Large intestine (tissue), 3 donors: Measurements from ENCODE around the gene IHH. TPM values are rescaled to one million over a fixed set of nuclear protein-coding genes. Genes with fewer than 3 reads are reported as not detected.

Experiments used
- DNase-seq, 2 donors: peaks; one replicate each; pipeline versions ENCODE4 v3.0.0 to v3.0.0-alpha.2; 2013
- H3K27ac ChIP-seq: one replicate; pipeline ENCODE4 v1.5.1; 2013; ENCODE audit warnings: low read length
- H3K27me3 ChIP-seq: 2 replicates; pipeline ENCODE4 v1.6.1; 2013; ENCODE audit warnings: low read length; ENCODE audit not compliant: control insufficient read depth, insufficient read depth
- H3K36me3 ChIP-seq: 2 replicates; pipeline ENCODE4 v1.6.1; 2013; ENCODE audit warnings: low read length; ENCODE audit not compliant: control insufficient read depth, insufficient read depth
- H3K4me1 ChIP-seq: one replicate; pipeline ENCODE4 v1.6.1; 2013; ENCODE audit warnings: low read length; ENCODE audit not compliant: control insufficient read depth, insufficient read depth
- H3K4me3 ChIP-seq: one replicate; pipeline ENCODE4 v1.5.1; 2013; ENCODE audit warnings: low read length
- H3K9me3 ChIP-seq: one replicate; pipeline ENCODE4 v1.6.1; 2013; ENCODE audit warnings: mild to moderate bottlenecking, low read depth, low read length, moderate library complexity; ENCODE audit not compliant: control insufficient read depth
- WGBS: methylation state at CpG from one replicate; pipeline ENCODE4 v1.1.5; 2013; ENCODE audit warnings: low lambda C conversion rate; ENCODE audit not compliant: insufficient coverage; 5-methylcytosine and 5-hydroxymethylcytosine counted together
- polyA plus RNA-seq: library from polyadenylated mRNA; unstranded; fragments of 120-200 nt; gene quantifications from one replicate; pipeline ENCODE4 v1.2.1, GENCODE V29; 2013

The IHH gene
- polyA plus RNA-seq, 1 donor = 68.4 TPM

GRCh38 chr2:219028996-219029828, 31.5 kb downstream of the IHH start:
- no peak for DNase-seq
- peaks cover 6% of the 10 kb centered on the region for H3K27me3 ChIP-seq
- no CpG with 5 or more reads among the region's 13 CpGs for WGBS

GRCh38 chr2:219028141-219028540, 32.6 kb downstream of the IHH start:
- peaks cover 6% of the 10 kb centered on the region for H3K27me3 ChIP-seq
- no peak overlapping the region for H3K4me3 ChIP-seq
- no CpG with 5 or more reads among the region's 5 CpGs for WGBS
- H3K9me3 ChIP-seq = no peaks in the 10 kb centered on the region
- no peak for DNase-seq
- no peaks in the 10 kb centered on the region for H3K4me1 ChIP-seq
- H3K27ac ChIP-seq = no peak overlapping the region
- H3K36me3 ChIP-seq = no peaks in the 10 kb centered on the region

More at GRCh38 chr2:219028996-219029828, 31.5 kb downstream of the IHH start:
- Histone ChIP-seq H3K27ac (no peak overlapping the region), H3K4me1 (no peaks in the 10 kb centered on the region), H3K36me3 (no peaks in the 10 kb centered on the region), H3K9me3 (no peaks in the 10 kb centered on the region), H3K4me3 (no peak overlapping the region)

DNA sequence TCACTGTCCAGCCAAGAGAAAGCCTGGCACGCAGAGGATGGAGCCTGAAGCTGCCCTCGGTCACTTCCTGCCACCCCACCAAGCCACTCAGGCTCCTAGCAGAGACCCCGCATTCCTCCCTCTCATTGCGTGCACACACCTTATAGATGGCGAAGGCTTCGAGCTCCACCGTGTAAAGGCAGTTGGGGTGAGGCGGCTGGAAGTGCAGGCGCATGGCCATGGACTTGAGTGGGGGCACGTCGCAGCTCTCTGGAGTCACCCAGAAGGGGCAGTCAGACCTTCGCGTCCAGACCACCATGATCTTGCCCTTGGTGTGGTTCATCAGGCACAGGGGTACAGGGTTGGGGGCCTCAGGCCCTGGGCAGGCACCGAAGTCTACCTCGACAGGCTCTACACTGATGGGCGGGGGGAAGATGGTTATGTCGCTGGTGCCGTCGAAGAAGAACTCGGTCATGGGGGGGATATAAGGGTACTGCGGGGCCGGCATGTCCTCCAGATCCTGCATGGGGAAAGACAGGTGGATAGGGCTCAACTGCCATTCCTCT, 33.1 kb downstream of the IHH start:
- Histone ChIP-seq H3K36me3 (no peaks in the 10 kb centered on the region), H3K9me3 (no peaks in the 10 kb centered on the region), H3K4me3 (no peak overlapping the region), H3K4me1 (no peaks in the 10 kb centered on the region), H3K27me3 (peaks cover 6% of the 10 kb centered on the region), H3K27ac (no peak overlapping the region)
- DNase-seq = no peak
- no CpG with 5 or more reads among the region's 22 CpGs for WGBS

- DNase-seq = no peak
- Histone ChIP-seq H3K27me3 (no peaks in the 10 kb centered on the region), H3K9me3 (no peaks in the 10 kb centered on the region), H3K36me3 (no peaks in the 10 kb centered on the region), H3K27ac (no peak overlapping the region), H3K4me1 (no peaks in the 10 kb centered on the region), H3K4me3 (no peak overlapping the region)
- no CpG with 5 or more reads among the region's 7 CpGs for WGBS
Observed at GRCh38 chr2:219026946-219027345, 33.8 kb downstream of the IHH start.

DNA sequence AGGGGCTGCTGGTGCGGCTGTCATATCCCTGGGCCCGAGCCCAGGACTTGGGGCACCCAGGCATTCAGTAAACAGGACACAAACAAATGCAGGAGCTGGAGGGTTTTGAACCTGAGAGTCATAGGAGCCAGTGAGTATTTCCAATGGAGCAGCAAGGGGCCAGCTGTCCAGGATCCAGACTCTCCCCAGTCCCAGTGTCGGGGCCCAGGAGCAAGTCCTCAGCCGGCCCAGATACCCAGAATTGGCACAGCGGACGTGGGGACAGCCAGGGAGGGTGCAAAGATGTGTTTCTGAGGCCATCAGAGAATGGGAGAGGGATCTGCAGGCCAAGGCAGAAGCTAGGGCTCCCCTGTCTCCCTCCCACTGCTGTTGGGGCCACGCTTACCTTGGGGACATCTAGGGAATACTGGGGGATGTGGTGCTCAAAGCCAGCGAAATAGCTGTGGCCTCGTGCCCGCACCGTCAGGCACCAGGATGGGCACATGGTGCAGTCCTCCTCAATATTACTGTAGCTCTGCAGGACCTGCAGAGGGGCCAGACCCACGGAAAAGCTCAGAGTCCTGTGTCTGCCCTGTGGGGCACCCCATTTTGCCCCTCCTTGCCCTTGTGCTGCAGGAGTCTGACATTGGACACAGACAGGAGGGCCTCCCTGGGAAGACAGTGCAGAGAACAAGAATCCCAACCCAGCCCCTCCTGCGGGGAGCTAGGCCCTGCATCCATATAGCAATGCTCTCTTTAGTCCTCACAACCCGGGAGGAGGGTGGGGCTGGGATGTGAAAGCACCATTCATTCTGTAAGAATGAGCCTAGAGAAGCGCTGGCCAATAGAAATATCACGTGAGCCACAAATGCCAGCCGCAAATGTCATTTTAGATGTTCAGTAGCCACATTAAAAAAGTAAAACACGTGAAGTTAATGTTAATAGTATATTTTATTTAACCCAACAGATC, 34.8 kb downstream of the IHH start:
- H3K27ac ChIP-seq = no peak overlapping the region
- no peaks in the 10 kb centered on the region for H3K9me3 ChIP-seq
- H3K4me1 ChIP-seq = no peaks in the 10 kb centered on the region
- H3K36me3 ChIP-seq = no peaks in the 10 kb centered on the region
- WGBS = no CpG with 5 or more reads among the region's 18 CpGs
- no peaks in the 10 kb centered on the region for H3K27me3 ChIP-seq
- no peak overlapping the region for H3K4me3 ChIP-seq
- DNase-seq = no peak

DNA sequence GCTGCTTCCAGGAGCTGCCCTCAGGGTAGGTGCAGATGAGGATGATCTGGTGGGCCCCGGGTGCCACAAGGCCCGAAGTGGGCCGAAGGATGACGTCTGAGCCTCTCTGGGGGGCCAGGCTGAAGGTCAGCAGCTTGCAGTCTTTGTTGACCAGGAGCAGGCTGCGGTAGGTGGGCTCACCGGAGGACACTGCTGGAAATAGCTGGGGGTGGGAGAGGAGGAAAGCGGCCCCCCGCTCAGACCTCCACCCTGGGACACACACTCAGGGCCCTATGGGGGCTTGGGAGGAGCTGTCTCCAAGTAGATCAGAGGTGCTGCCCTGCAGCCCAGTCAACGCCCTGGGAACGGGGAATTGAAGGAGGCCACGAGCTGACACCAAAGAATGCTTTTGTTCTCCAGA, 36.7 kb downstream of the IHH start:
- DNase-seq = no peak
- H3K36me3 ChIP-seq = no peaks in the 10 kb centered on the region
- no peaks in the 10 kb centered on the region for H3K4me1 ChIP-seq
- no peak overlapping the region for H3K4me3 ChIP-seq
- peaks cover 3% of the 10 kb centered on the region for H3K27me3 ChIP-seq
- H3K9me3 ChIP-seq = no peaks in the 10 kb centered on the region
- no peak overlapping the region for H3K27ac ChIP-seq
- no CpG with 5 or more reads among the region's 11 CpGs for WGBS

GRCh38 chr2:219023045-219023605, 37.6 kb downstream of the IHH start:
- Histone ChIP-seq H3K27me3 (peaks cover 8% of the 10 kb centered on the region), H3K36me3 (no peaks in the 10 kb centered on the region), H3K4me3 (no peak overlapping the region), H3K27ac (no peak overlapping the region), H3K9me3 (no peaks in the 10 kb centered on the region), H3K4me1 (no peaks in the 10 kb centered on the region)
- WGBS = no CpG with 5 or more reads among the region's 12 CpGs
- no peak for DNase-seq

- Histone ChIP-seq H3K4me1 (no peaks in the 10 kb centered on the region), H3K27me3 (peaks cover 8% of the 10 kb centered on the region), H3K36me3 (no peaks in the 10 kb centered on the region), H3K27ac (no peak overlapping the region), H3K4me3 (no peak overlapping the region), H3K9me3 (no peaks in the 10 kb centered on the region)
- no CpG with 5 or more reads among the region's 5 CpGs for WGBS
- no peak for DNase-seq
Observed at GRCh38 chr2:219022616-219023015, 38.1 kb downstream of the IHH start.

DNA sequence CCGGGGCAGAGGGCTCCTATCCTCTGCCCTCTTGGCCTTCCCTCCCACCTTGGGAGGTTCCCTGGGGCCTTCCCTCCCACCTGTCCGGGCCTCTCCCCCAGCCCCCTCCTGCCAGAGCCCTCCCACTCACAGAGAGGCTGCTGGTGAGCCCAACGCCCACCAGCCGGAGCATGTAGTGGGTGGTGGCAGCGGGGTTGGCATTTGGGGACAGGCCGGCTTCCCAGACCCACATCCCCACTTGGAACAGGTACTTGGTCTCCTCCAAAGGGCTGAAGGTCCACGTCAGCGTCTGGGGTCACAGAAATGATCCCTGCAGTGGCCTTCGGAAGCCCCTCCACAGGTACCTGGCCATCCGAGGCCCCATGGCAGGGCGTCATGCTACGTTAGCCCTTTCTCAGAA, 38.7 kb downstream of the IHH start:
- DNase-seq = no peak
- H3K27ac ChIP-seq = no peak overlapping the region
- H3K4me1 ChIP-seq = no peaks in the 10 kb centered on the region
- H3K4me3 ChIP-seq = no peak overlapping the region
- WGBS = no CpG with 5 or more reads among the region's 12 CpGs
- no peaks in the 10 kb centered on the region for H3K36me3 ChIP-seq
- H3K27me3 ChIP-seq = peaks cover 8% of the 10 kb centered on the region
- H3K9me3 ChIP-seq = no peaks in the 10 kb centered on the region

- no peak for DNase-seq
- no peaks in the 10 kb centered on the region for H3K9me3 ChIP-seq
- H3K27ac ChIP-seq = no peak overlapping the region
- no peak overlapping the region for H3K4me3 ChIP-seq
- no CpG with 5 or more reads among the region's 9 CpGs for WGBS
- H3K27me3 ChIP-seq = peaks cover 8% of the 10 kb centered on the region
- H3K36me3 ChIP-seq = no peaks in the 10 kb centered on the region
- H3K4me1 ChIP-seq = no peaks in the 10 kb centered on the region
Observed at GRCh38 chr2:219021591-219021990, 39.1 kb downstream of the IHH start.
